ENCODE results near the gene PWWP2B.

PWWP2B gene

GRCh38 chr10:132462463-132463332 lies 65.7 kb downstream of the PWWP2B start:
- DNase-seq: no peak

GRCh38 chr10:132463333-132464255 lies 66.6 kb downstream of the PWWP2B start:
- DNase-seq: no peak

GRCh38 chr10:132464256-132465192 lies 67.5 kb downstream of the PWWP2B start:
- DNase-seq: no peak

- no peak for DNase-seq
Observed at GRCh38 chr10:132465193-132465888, 68.3 kb downstream of the PWWP2B start.

- no peak for DNase-seq
Observed at GRCh38 chr10:132465889-132466519, 69.0 kb downstream of the PWWP2B start.

GRCh38 chr10:132466520-132467463 lies 69.8 kb downstream of the PWWP2B start:
- no peak for DNase-seq

Measured in T1000 (cell line).